K562 (cell line): ENCODE data around the gene RPL14. TPM values are rescaled to one million over a fixed set of nuclear protein-coding genes. Genes with fewer than 3 reads are reported as not detected.

Experiments
- ATAC-seq: fragments of 200-7000 bp; cut with Tn5 transposase; 3 replicates; pipeline ENCODE4 v1.9.1; 2020; ENCODE audit warnings: moderate library complexity
- BruUV-seq: library from RNA; stranded (reverse); fragments of 400-500 nt; replicated peaks from 2 replicates; lab custom pipeline; 2021; lab: Mats Ljungman, UMichigan
- CTCF ChIA-PET: fragments of 300-600 bp; formaldehyde crosslinking; extraction: SDS; loops from one replicate; lab custom pipeline; 2021; ENCODE audit warnings: low intra/inter-chr PET ratio; lab: Yijun Ruan, JAX
- POLR2A ChIA-PET: fragments of 300-600, 350-650 bp; sonication (Branson Sonifier 250); formaldehyde crosslinking; extraction: SDS; loops from one replicate; lab custom pipeline; 2021; ENCODE audit warnings: antibody characterized with exemption, inconsistent platforms; lab: Yijun Ruan, JAX
- DNase-seq, 4 experiments: peaks; one replicate each; pipeline versions ENCODE4 v3.0.0 to v3.0.0-alpha.2; 2011 to 2018; ENCODE audit warnings: low spot score in 3 of 4, mixed read lengths in 3 of 4; ENCODE audit errors: extremely low read depth in 1 of 4
- FAIRE-seq: peaks from 2 replicates; lab custom pipeline; 2011; peaks lifted over from hg19 to GRCh38; lab: Jason Lieb, UNC
- H2AFZ ChIP-seq: 2 replicates; pipeline ENCODE4 v1.6.0; 2011; ENCODE audit warnings: low read depth, low read length, control low read depth, inconsistent platforms
- H3K27ac ChIP-seq: fragments of 200-600 bp; 3 replicates; pipeline ENCODE4 v1.8.0; 2011; ENCODE audit warnings: low read depth, mild to moderate bottlenecking, control low read depth, inconsistent platforms, low read length, moderate library complexity, mixed read lengths; ENCODE audit errors: extremely low read depth
- H3K27me3 ChIP-seq, 2 experiments: fragments of 300-600 bp in 1 of 2; 2 replicates in 1 of 2; 3 replicates in 1 of 2; pipeline versions ENCODE4 v1.6.0 to v1.8.0; 2011; ENCODE audit warnings: inconsistent platforms in 2 of 2, low read length in 2 of 2, mild to moderate bottlenecking in 1 of 2, mixed read lengths in 1 of 2, moderate library complexity in 1 of 2; ENCODE audit not compliant: control insufficient read depth in 2 of 2, insufficient read depth in 2 of 2
- H3K36me3 ChIP-seq: fragments of 300-600 bp; 3 replicates; pipeline ENCODE4 v1.8.0; 2011; ENCODE audit warnings: mild to moderate bottlenecking, low read length, inconsistent platforms; ENCODE audit not compliant: control insufficient read depth, insufficient read depth
- H3K4me1 ChIP-seq, 2 experiments: fragments of 200-600 bp in 1 of 2; replicated peaks in 1 of 2; 2 replicates in 1 of 2; 3 replicates in 1 of 2; pipeline versions ENCODE4 v1.5.1 to v1.8.0; 2011; ENCODE audit warnings: inconsistent platforms in 2 of 2, low read length in 2 of 2, mild to moderate bottlenecking in 1 of 2, mixed read lengths in 1 of 2, moderate library complexity in 1 of 2; ENCODE audit not compliant: control insufficient read depth in 2 of 2, insufficient read depth in 2 of 2
- H3K4me2 ChIP-seq: 2 replicates; pipeline ENCODE4 v1.6.1; 2011; ENCODE audit warnings: low read length, control low read depth, inconsistent platforms, mixed read lengths; ENCODE audit not compliant: insufficient read depth
- H3K4me3 ChIP-seq: fragments of 200-600 bp; sonication (generic), shearing (Covaris generic); 2 replicates; pipeline ENCODE4 v1.5.1; 2016; ENCODE audit warnings: control low read depth, inconsistent platforms
- H3K79me2 ChIP-seq: fragments of 200-600 bp; 3 replicates; pipeline ENCODE4 v1.8.0; 2011; ENCODE audit warnings: low read length, inconsistent platforms; ENCODE audit not compliant: control insufficient read depth, insufficient read depth
- H3K9ac ChIP-seq, 2 experiments: 2 replicates each; pipeline versions ENCODE4 v1.6.0 to v1.6.1; 2011; ENCODE audit warnings: low read depth in 2 of 2, low read length in 2 of 2, control low read depth in 1 of 2, inconsistent platforms in 1 of 2, mild to moderate bottlenecking in 1 of 2, mixed read lengths in 1 of 2; ENCODE audit not compliant: insufficient read depth in 1 of 2
- H3K9me1 ChIP-seq: one replicate; pipeline ENCODE4 v1.6.0; 2011; ENCODE audit warnings: inconsistent platforms, mild to moderate bottlenecking, low read length, moderate library complexity; ENCODE audit not compliant: control insufficient read depth, insufficient read depth
- H3K9me3 ChIP-seq: replicated peaks from 2 replicates; pipeline ENCODE4 v1.5.1; 2011; ENCODE audit warnings: low read depth, low read length, inconsistent platforms; ENCODE audit not compliant: control insufficient read depth, insufficient read depth
- H4K20me1 ChIP-seq: replicated peaks from 2 replicates; pipeline ENCODE4 v1.6.1; 2011; ENCODE audit warnings: low read length, inconsistent platforms, mixed read lengths; ENCODE audit not compliant: control insufficient read depth, insufficient read depth
- MEIS2 ChIP-seq: fragments of 450-650 bp; IDR thresholded peaks from 2 replicates; pipeline ENCODE4 v1.6.1; 2014; ENCODE audit warnings: mild to moderate bottlenecking; ENCODE audit not compliant: partially characterized antibody
- NFXL1 ChIP-seq: fragments of 450-650 bp; formaldehyde crosslinking; IDR thresholded peaks from 2 replicates; pipeline ENCODE4 v1.4.0; 2021; ENCODE audit warnings: mild to moderate bottlenecking
- PKNOX1 ChIP-seq: fragments of 450-650 bp; IDR thresholded peaks from 2 replicates; pipeline ENCODE4 v1.6.1; 2016
- SLC30A9 ChIP-seq: fragments of 250-450 bp; sonication (Bioruptor Pico); IDR thresholded peaks from 2 replicates; pipeline ENCODE4 v1.8.0; 2022; ENCODE audit warnings: mild to moderate bottlenecking, moderate library complexity
- TARDBP ChIP-seq: fragments of 450-650 bp; IDR thresholded peaks from 2 replicates; pipeline ENCODE4 v1.6.1; 2016
- ZNF318 ChIP-seq, 2 experiments: fragments of 450-650 bp; IDR thresholded peaks; 2 replicates each; pipeline ENCODE4 v1.6.1; 2016; ENCODE audit warnings: mild to moderate bottlenecking in 2 of 2, borderline replicate concordance in 1 of 2, low read depth in 1 of 2, moderate library complexity in 1 of 2
- WGBS: fragments of 100-300 bp; shearing (Covaris generic); methylation state at CpG from one replicate; pipeline ENCODE4 v1.1.6; 2016; ENCODE audit warnings: low coverage, mixed read lengths; ENCODE audit not compliant: insufficient coverage; ENCODE audit errors: missing lambda C conversion rate; 5-methylcytosine and 5-hydroxymethylcytosine counted together
- in situ Hi-C: fragments of 300-500 bp; cut with MboI; formaldehyde crosslinking; loops from 4 replicates; pipeline ENCODE4 v1.15.0; 2018; ENCODE audit warnings: inconsistent platforms, mixed read lengths
- intact Hi-C: fragments of 100-400 bp; cut with micrococcal nuclease; formaldehyde crosslinking; loops from 2 replicates; pipeline ENCODE4 v1.14.2; 2022
- polyA plus RNA-seq, 8 experiments: library from polyadenylated mRNA; depleted of rRNA in 4 of 8; stranded (reverse) in 5 of 8; unstranded in 3 of 8; fragments of >200 nt; fragmentation: Nextera tagmentation in 2 of 8; fragmentation: Illumina TruSeq in 1 of 8; extraction: Ambion mirVana in 2 of 8; extraction: Trizol in 1 of 8; gene quantifications; 2 replicates each; pipeline versions ENCODE4 v1.2.1 to v1.2.3, GENCODE V29; 2011 to 2014; ENCODE audit warnings: inconsistent platforms in 1 of 8, missing spikeins in 1 of 8
- total RNA-seq, 7 experiments: library from RNA; depleted of rRNA in 6 of 7; stranded (reverse); fragments of >200 nt in 6 of 7; fragmentation: Illumina TruSeq in 2 of 7; extraction: Trizol in 2 of 7; gene quantifications; 2 replicates each; pipeline versions ENCODE4 v1.2.1 to v1.2.3, GENCODE V29; 2011 to 2021; ENCODE audit warnings: low replicate concordance in 1 of 7
- TF ChIP-seq, protein P1 (sequence below), 2 experiments: IDR thresholded peaks in 1 of 2; conservative IDR thresholded peaks in 1 of 2; 2 replicates each; pipeline ENCODE4 v1.6.1; 2016; ENCODE audit warnings: low read depth in 2 of 2, mild to moderate bottlenecking in 1 of 2, missing compliant biosample characterization in 1 of 2, missing genetic modification characterization in 1 of 2, moderate library complexity in 1 of 2

The RPL14 gene
- total and polyA plus RNA-seq, 9 of the 15 experiments (the other 6 are each of a cell fraction or from before 2014, with no cell fraction given): 851 to 4,649 (median 2,133) TPM

DNA sequence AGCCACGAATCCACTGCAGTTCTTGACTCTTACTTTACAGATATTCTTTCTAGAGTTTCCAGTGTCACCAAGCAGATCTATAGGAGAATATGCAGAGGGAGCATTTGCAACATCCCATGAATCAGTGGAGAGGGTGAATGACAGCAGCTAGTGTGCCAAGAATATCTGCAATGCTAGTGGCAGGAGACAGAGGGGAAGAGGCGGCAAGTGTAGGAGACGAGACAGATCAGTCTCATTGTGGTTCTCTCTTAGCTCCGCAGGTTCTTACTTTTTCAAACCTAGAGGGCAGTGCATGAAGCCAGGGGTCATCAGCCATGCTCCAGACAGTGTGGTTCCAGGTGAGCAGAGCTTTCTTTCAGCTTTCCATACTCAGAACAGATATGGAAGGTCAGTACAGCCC is 20.5 kb downstream of the RPL14 start:
- Histone ChIP-seq H3K9me3 (no peaks in the 10 kb centered on the region), H3K4me3 (peak overlapping the region; percentile 66), H3K9ac (peak overlapping the region; percentile 83 to 98), H2AFZ (peak overlapping the region; percentile 96), H3K36me3 (peaks cover 38% of the 10 kb centered on the region), H4K20me1 (no peaks in the 10 kb centered on the region), H3K4me2 (peak overlapping the region; percentile 96), H3K27ac (peak overlapping the region; percentile 78; the same call in 1 of the 3 replicates), H3K9me1 (no peaks in the 10 kb centered on the region), H3K27me3 (no peaks in the 10 kb centered on the region), H3K79me2 (peaks cover 10% of the 10 kb centered on the region; the same call in 2 of the 3 replicates), H3K4me1 (peaks cover 4 to 5% of the 10 kb centered on the region in 2 experiments; a peak in 3 of 5 replicates)
- intact Hi-C loops (loop anchor here (2.0 kb wide), 1 partner anchor 21 kb away; the partner anchor contains the start of gene RPL14), in situ Hi-C loops (no loop called here)
- FAIRE-seq: peak; percentile 59
- CTCF ChIA-PET: no interaction called here
- WGBS: 10% methylated on average over 4 of the region's 4 CpGs
- no TSS peak for BruUV-seq
- TF ChIP-seq, protein P1, sequence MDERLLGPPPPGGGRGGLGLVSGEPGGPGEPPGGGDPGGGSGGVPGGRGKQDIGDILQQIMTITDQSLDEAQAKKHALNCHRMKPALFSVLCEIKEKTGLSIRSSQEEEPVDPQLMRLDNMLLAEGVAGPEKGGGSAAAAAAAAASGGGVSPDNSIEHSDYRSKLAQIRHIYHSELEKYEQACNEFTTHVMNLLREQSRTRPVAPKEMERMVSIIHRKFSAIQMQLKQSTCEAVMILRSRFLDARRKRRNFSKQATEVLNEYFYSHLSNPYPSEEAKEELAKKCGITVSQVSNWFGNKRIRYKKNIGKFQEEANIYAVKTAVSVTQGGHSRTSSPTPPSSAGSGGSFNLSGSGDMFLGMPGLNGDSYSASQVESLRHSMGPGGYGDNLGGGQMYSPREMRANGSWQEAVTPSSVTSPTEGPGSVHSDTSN (CRISPR knock-in tag; IDR thresholded peaks at IDR 0.05; ENCODE audit: low read depth): no peak
- TF ChIP-seq, protein P1 (tag; conservative IDR thresholded peaks at IDR 0.05; ENCODE audit: low read depth): peak; percentile 42; the same call in 1 of the 2 replicates
- TF ChIP-seq NFXL1 (CRISPR knock-in tag) (no peak), SLC30A9 (no peak), ZNF318 (IDR thresholded peaks at IDR 0.05; ENCODE audit: borderline replicate concordance in 1 of 2, low read depth in 1 of 2) (no peak), TARDBP (no peak), PKNOX1 (peak; percentile 76), MEIS2 (peak; percentile 41)
- DNase-seq: peak in 3 of 4 experiments; percentile 21 to 51 (median 43)
- POLR2A ChIA-PET: interaction anchor here (0.6 to 9.6 kb wide), 5 partner anchors 8 to 47 kb away, joined by 4 to 102 read pairs (median 7); partner anchors contain the start of genes RPL14, ZNF620 and ZNF621
- ATAC-seq: peak; percentile 64
